Left ventricle myocardium inferior (tissue), 1 donor: ENCODE measurements around the gene SETX. TPM values are rescaled to one million over a fixed set of nuclear protein-coding genes. Genes with fewer than 3 reads are reported as not detected.

ENCODE experiments used
- DNase-seq: peaks from one replicate; pipeline ENCODE4 v3.0.0-alpha.2; 2020
- H3K27ac ChIP-seq: fragments of 200-600 bp; replicated peaks from 2 replicates; pipeline ENCODE4 v1.8.0; 2021
- H3K27me3 ChIP-seq: fragments of 200-600 bp; 2 replicates; pipeline ENCODE4 v1.8.0; 2021; ENCODE audit warnings: low read depth
- H3K36me3 ChIP-seq: fragments of 200-600 bp; 2 replicates; pipeline ENCODE4 v1.8.0; 2021
- H3K4me1 ChIP-seq: fragments of 200-600 bp; 2 replicates; pipeline ENCODE4 v1.8.0; 2021
- H3K4me3 ChIP-seq: fragments of 200-600 bp; 2 replicates; pipeline ENCODE4 v1.8.0; 2021; ENCODE audit warnings: mild to moderate bottlenecking, moderate library complexity
- H3K9me3 ChIP-seq: fragments of 200-600 bp; replicated peaks from 2 replicates; pipeline ENCODE4 v1.8.0; 2021
- intact Hi-C: fragments of 100-400 bp; cut with micrococcal nuclease; formaldehyde crosslinking; loops from one replicate; pipeline ENCODE4 v1.11.0; 2022
- total RNA-seq: library from RNA; stranded (reverse); fragmentation: NEBNext Ultra II Directional; extraction: Animal tissue kit (Norgen Biotek cat#: 25700); gene quantifications from one replicate; pipeline ENCODE4 v1.2.1, GENCODE V29; 2021
- TF ChIP-seq, protein P1 (sequence below): fragments of 200-600 bp; IDR thresholded peaks from 2 replicates; pipeline ENCODE4 v1.8.0; 2021; ENCODE audit warnings: antibody characterized with exemption, mild to moderate bottlenecking, borderline replicate concordance
- donor health status: DM: no; HTN: yes; CAD: no; lungs with severe emphysema.

The SETX gene
- total RNA-seq, 1 donor from 2014 or later: 23.3 TPM

DNA sequence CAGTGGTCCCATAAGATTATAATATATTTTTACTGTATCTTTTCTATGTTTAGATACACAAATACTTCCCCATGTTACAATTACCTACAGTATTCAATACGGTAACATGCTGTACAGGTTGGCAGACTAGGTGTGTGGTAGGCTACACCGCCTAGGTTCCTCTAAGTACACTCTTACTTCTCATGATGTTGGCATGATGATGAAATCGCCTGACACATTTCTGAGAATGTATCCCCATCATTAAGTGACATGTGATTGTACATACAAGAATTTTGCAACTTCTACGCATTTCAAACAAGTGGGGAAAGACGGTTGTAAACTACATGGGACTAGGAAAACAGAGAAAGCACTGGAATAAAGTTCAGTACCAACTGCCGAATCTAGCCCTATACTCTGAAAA lies 53.3 kb downstream of the SETX start:
- no peak overlapping the region for H3K4me3 ChIP-seq
- H3K27ac ChIP-seq: no peak overlapping the region
- no peaks in the 10 kb centered on the region for H3K4me1 ChIP-seq
- DNase-seq: no peak
- intact Hi-C loops: no loop called here
- TF ChIP-seq, protein P1, sequence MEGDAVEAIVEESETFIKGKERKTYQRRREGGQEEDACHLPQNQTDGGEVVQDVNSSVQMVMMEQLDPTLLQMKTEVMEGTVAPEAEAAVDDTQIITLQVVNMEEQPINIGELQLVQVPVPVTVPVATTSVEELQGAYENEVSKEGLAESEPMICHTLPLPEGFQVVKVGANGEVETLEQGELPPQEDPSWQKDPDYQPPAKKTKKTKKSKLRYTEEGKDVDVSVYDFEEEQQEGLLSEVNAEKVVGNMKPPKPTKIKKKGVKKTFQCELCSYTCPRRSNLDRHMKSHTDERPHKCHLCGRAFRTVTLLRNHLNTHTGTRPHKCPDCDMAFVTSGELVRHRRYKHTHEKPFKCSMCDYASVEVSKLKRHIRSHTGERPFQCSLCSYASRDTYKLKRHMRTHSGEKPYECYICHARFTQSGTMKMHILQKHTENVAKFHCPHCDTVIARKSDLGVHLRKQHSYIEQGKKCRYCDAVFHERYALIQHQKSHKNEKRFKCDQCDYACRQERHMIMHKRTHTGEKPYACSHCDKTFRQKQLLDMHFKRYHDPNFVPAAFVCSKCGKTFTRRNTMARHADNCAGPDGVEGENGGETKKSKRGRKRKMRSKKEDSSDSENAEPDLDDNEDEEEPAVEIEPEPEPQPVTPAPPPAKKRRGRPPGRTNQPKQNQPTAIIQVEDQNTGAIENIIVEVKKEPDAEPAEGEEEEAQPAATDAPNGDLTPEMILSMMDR: no peak
- H3K27me3 ChIP-seq: no peaks in the 10 kb centered on the region
- no peaks in the 10 kb centered on the region for H3K9me3 ChIP-seq
- peaks cover 90% of the 10 kb centered on the region for H3K36me3 ChIP-seq

DNA sequence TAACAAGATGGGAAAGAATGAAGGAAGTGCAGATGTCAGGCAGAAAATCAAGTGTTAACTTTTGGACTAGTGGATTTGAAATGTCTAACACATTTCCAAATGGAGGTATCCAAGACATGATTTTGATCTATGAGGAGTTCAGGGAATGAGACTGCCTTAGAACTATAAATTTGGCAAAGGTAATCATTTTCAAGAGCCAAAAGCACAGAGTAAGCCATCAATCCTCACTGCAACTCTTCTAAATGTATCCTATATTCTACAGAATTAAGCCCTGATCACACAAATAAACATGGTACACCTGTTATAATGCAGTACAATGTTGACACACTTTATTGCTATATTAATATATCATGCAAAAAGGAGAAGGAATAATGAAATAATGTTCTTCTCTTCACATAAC lies 55.6 kb downstream of the SETX start:
- no peak for DNase-seq

DNA sequence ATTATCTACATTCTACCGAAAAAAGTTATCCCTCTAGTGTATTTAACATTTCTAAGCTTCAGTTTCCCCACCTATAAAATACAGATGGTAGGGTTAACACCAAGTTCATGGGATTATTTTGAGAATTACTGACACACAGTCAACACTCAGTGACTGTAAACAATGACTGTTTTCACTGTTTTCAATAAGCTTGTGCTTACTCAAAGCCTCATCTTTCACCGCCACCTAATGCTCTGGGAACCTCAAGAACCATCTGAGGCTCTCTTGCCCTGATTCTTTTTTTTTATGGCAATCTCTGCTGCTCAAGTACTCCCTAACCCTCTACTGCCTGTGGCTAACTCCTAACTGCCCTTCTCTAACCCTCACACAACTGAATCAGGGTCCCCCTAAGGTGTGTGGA lies 59.6 kb downstream of the SETX start:
- TF ChIP-seq, protein P1: no peak
- Histone ChIP-seq H3K9me3 (no peaks in the 10 kb centered on the region), H3K36me3 (peaks cover 96% of the 10 kb centered on the region), H3K4me3 (no peak overlapping the region), H3K27me3 (no peaks in the 10 kb centered on the region), H3K27ac (no peak overlapping the region), H3K4me1 (no peaks in the 10 kb centered on the region)
- DNase-seq: no peak
- intact Hi-C loops: no loop called here

More for the DNA sequence above, 55.6 kb downstream of the SETX start:
- no peaks in the 10 kb centered on the region for H3K4me1 ChIP-seq
- intact Hi-C loops: no loop called here
- no peaks in the 10 kb centered on the region for H3K27me3 ChIP-seq
- TF ChIP-seq, protein P1: no peak
- H3K27ac ChIP-seq: no peak overlapping the region
- peaks cover 91% of the 10 kb centered on the region for H3K36me3 ChIP-seq
- H3K9me3 ChIP-seq: no peaks in the 10 kb centered on the region
- H3K4me3 ChIP-seq: no peak overlapping the region

DNA sequence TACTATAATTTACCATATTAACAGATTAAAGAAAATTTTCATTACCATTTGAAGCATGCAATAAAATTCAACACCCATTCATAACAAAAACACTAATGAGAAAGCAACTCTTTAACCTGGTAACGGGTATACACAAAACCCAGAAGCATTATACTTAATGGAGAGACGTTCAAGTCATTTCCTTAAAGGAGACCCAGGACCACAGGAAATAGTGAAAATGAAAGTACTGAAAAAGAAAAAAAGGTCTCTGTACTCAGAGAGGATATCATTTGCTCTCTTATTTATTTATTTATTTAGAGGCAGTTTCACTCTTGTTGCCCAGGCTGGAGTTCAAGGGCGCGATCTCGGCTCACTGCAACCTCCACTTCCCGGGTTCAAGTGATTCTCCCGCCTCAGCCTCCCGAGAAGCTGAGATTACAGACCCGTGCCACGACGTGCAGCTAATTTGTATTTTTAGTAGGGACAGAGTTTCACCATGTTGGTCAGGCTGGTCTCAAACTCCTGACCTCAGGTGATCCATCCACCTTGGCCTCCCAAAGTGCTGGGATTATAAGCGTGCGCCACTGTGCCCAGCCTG lies 61.6 kb downstream of the SETX start:
- Histone ChIP-seq H3K9me3 (no peaks in the 10 kb centered on the region), H3K27ac (no peak overlapping the region), H3K27me3 (no peaks in the 10 kb centered on the region), H3K4me1 (peaks cover 18% of the 10 kb centered on the region), H3K4me3 (no peak overlapping the region), H3K36me3 (peaks cover 82% of the 10 kb centered on the region)
- DNase-seq: no peak
- intact Hi-C loops: no loop called here
- TF ChIP-seq, protein P1: no peak

DNA sequence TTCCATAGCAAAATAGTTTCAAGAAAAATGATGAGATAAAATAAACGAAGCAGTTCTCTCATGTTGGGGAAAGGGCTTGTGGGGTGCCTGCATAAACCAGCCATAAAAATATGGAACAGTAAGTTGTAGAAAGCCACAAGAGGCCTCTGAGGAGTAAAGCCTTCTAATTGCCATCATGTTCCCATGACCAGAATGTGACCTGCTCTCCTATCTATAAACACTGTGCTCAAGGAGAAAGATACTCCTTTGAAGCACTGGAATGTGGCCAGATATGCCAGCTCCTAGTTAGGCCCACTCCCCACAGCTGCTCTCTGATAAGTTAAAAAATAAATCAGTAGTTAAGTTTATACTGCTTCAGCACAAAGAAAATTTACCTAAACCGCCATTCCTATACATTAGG lies 65.8 kb downstream of the SETX start:
- Histone ChIP-seq H3K4me3 (no peak overlapping the region), H3K4me1 (peaks cover 23% of the 10 kb centered on the region), H3K9me3 (no peaks in the 10 kb centered on the region), H3K27me3 (no peaks in the 10 kb centered on the region), H3K36me3 (peaks cover 82% of the 10 kb centered on the region), H3K27ac (peak overlapping the region; percentile 49)
- intact Hi-C loops: no loop called here
- TF ChIP-seq, protein P1: no peak
- DNase-seq: no peak
